IPS-11a (cell line): Measurements from ENCODE around the gene MS4A5.

Experiments used
- H3K4me3 ChIP-seq: one replicate; pipeline ENCODE4 v1.5.1; 2013; ENCODE audit warnings: low read depth, low read length, control low read depth

Gene MS4A5

GRCh38 chr11:60477035-60477445 lies 47.7 kb downstream of the MS4A5 start:
- no peak overlapping the region for H3K4me3 ChIP-seq

GRCh38 chr11:60482361-60482760 lies 53.0 kb downstream of the MS4A5 start:
- no peak overlapping the region for H3K4me3 ChIP-seq

- no peak overlapping the region for H3K4me3 ChIP-seq
These were observed 56.6 kb downstream of the MS4A5 start for GRCh38 chr11:60485987-60486386.

- H3K4me3 ChIP-seq: no peak within 1 kb of the TSS
These were observed 63.2 kb downstream of the MS4A5 start, which contains the start of gene MS4A12 for GRCh38 chr11:60492488-60493009. MS4A12 (plus strand) TSS chr11:60492778; CDS start chr11:60497319, 4,541 bp downstream.

- H3K4me3 ChIP-seq: no peak overlapping the region
These were observed 64.1 kb downstream of the MS4A5 start for GRCh38 chr11:60493454-60493853.
